ENCODE results near the gene PYGB.
"Not testable (repeated sequence)": the region's sequence is repeated elsewhere in the genome, so short reads cannot be mapped to it uniquely, and the experiment has no call there.

PYGB gene

DNA sequence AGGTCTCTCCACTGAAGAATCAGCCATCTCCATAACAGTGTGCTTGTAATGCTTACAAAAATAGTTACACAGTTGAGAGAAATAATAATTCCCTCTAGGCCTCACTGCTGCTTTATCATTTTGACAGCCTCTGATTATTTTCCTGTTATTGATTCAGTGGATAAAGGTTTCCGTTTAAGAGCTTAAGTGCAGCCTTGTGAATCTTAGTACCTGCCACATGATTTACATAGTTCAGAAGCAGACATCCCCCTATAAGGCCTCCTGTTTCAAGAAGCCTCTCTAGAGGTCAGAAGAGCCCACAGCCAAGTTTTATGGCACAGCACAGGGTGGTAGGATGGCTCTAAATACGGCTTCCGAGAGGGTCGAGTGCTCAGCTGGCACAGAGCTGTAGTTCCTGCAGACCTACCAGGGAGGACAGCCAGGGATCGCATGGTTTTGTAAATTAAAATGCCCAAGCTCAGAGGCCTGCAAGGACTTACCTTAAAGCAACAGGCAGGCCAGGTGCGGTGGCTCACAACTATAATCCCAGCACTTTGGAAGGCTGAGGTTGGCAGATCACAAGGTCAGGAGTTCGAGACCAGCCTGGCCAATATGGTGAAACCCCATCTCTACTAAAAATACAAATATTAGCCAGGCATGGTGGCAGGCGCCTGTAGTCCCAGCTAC is 17.6 kb upstream of the PYGB start:
- no peak for DNase-seq

DNA sequence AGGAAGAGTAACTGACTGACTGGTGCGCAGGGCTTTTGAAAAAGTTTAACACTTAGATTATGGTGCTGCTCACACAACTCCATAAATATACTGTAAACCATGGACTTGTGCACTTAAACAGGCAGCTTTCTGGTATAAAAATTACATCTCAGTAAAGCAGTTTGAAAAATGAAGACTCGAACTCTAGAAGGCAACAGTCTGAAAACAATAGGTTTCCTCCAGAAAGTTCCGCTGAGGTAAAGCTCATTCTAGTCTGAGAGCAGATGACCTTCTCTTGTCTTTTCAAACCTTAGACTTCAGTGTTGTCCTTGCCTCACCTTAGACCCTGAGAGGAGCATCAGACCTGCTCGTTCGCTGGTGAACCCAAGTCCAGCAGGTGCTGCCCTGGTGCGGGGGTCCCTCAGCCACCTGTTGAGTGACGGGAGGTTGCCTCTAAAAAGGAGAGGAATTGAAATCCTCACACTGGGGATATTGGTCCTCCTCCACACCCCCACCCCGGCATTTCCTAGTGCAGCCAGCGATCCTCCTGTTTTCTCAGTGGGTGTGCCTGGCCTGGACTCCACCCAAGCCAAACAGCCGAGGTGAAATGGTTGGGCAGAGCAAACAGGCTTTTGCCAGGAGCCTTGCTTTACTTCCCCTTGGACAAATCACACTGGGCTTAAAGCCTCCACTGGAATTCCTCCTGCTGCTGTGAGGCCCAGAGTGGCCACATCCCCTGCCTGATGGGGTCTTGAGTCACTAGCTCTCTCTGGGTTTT is 14.7 kb upstream of the PYGB start:
- no peak for DNase-seq

- not testable (repeated sequence) for DNase-seq
Measured at GRCh38 chr20:25234009-25234849, 13.7 kb upstream of the PYGB start.

- DNase-seq: no peak
Measured at GRCh38 chr20:25236450-25237304, 11.2 kb upstream of the PYGB start.

- DNase-seq: peak in 1 of 2 donors; percentile 66
Measured at GRCh38 chr20:25237610-25238318, 10.1 kb upstream of the PYGB start.

DNA sequence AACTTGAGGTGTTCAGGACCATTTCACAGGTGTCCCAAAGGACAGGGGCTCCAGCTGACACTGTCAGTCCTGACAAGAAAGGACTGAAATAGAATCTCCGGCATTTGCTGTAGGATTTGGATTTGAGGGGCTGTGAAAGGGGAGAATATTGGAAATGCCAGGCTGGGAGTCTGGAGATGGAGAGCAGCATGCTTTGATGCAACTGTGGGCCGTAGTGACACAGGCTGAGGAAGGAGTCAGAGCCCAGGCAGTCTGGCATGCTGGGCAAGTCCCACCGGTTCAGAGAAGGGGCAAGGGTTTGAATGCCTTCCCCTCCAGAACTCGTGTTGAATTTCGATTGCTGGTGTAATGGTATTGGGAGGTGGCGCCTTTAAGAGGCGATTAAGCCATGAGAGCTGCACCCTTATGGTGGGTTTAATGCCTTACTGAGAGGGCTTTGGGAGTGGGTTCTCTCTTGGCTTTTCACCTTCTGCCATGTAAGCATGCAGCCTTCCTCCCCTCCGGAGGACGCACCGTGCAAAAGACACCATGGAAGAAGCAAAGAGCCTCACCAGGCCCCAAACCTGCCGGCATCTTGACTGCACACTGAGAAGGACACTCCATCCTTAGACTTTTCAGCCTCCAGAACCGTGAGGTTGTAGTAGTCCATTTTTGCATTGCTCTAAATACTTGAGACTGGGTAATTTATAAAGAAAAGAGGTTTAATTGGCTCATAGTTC is 9.4 kb upstream of the PYGB start:
- DNase-seq: no peak

DNA sequence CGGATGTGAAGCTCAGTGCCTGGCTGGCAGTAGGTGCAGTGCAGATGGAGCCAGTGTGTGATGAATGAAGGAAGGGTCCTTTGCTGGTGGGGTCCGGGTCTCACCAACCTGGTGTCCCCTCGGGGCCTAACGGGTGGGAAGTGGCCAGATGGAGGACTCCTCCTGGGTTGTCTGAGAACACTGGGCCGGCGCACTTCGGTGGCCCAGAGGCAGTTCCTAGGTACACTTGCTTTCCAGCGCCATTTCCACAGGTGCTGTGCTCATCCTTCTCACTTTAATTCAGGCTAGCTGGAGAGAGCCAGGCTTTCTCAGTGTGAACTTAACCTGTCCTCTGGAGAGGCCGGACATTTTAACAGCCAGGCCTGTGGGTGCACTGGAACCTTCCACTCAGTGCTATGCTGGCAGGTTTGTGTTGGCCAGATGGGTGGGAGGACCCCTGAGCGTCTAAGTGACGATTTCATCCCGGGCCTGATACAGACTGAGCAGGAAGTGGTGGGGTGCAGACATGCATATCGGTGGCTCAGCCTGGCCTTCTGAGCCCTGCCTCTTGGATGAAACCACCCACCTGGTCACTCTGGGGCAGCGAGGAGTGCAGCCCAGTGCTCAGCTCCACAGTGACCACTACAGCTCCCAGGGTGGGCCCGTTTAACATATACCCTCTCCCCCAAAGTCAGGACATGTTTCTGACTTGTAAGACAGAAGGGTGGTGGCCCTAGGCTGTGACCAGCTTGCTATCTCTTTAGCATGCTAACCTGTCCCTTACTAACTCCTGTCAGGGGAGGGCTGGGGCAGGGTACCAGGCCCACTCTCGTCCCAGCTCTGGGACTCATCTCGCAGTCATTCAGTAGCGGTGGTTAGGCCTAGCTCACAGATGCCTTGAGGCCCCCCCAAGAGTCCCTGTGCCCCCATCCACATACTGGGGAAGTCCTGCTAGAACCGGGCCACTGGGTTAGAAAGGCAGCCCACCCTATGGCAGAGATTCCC is 8.2 kb upstream of the PYGB start:
- no peak for DNase-seq

DNA sequence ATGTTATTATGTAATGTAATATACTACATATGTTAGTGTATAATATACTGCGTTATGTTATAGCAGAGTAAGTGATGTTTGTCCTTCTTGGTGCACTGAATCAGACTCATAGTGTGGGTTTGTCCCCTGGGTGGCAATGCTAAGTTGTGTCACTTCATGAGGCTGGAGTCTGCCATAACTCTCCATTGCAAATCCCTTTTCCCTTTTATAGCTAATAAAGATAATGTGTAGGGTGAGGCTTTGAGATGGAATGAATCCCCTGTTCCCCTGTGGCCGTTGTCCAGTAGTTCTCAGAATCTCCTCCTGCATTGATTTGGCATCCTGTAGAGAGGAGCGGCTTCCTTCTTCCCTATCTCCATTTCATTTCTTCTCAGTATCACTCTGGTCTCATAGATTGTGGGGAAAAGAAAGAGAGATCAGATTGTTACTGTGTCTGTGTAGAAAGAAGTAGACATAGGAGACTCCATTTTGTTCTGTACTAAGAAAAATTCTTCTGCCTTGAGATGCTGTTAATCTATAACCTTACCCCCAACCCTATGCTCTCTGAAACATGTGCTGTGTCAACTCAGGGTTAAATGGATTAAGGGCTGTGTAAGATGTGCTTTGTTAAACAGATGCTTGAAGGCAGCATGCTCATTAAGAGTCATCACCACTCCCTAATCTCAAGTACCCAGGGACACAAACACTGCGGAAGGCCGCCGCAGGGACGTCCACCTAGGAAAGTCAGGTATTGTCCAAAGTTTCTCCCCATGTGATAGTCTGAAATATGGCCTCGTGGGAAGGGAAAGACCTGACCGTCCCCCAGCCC is 6.8 kb upstream of the PYGB start:
- not testable (repeated sequence) for DNase-seq

DNA sequence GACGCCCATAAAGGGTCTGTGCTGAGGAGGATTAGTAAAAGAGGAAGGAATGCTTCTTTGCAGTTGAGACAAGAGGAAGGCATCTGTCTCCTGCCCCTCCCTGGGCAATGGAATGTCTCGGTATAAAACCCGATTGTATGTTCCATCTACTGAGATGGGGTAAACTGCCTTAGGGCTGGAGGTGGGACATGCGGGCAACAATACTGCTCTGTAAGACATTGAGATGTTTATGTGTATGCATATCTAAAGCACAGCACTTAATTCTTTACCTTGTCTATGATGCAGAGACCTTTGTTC is 6.3 kb upstream of the PYGB start:
- not testable (repeated sequence) for DNase-seq

DNA sequence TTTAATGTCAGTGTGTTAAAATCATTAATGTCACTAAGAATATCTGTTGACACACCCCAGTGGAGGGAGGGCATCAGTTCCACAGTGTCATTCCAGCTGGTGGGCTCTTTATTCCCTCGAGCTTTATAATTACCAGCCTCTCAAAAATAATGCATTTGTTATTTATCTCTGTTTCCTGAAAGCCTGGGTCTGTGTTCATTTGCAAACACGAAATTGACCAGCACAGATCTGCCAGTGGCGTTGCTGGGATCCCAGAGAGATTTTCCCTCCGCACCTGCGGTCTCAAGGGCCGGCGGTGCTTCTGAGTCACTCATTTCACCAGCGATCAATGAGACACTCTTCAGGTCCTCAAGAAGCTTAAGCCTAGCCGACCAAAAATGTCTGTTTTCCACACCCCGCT is 5.7 kb upstream of the PYGB start:
- DNase-seq: no peak

DNA sequence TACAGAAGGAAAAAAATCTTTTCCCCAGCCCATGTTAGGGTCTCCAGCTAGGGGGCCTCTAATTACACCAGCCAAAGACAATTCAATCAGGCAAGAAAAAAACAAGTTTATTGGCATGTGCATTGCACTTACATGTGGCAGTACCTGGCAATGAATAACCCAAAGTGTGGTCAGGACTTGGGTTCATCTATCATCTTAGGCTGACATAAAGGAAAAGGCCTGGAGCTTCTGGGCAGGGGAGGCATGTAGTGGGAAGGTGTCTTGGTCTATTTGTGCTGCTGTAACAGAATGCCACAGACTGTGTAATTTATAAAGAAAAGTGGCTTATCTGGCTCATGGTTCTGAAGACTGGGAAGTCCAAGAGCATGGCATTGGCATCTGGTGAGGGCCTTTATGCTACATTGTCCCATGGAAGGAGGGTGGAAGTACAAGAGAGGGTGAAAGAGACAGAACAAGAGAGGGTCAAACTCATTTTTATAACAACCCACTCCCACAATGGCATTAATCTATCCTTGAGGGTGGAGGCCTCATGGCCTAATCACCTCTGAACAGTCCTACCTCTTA is 4.4 kb upstream of the PYGB start:
- no peak for DNase-seq

- DNase-seq: no peak
Measured at GRCh38 chr20:25244976-25245375, 2.9 kb upstream of the PYGB start.

- DNase-seq: no peak
Measured at GRCh38 chr20:25245461-25245860, 2.4 kb upstream of the PYGB start.

DNA sequence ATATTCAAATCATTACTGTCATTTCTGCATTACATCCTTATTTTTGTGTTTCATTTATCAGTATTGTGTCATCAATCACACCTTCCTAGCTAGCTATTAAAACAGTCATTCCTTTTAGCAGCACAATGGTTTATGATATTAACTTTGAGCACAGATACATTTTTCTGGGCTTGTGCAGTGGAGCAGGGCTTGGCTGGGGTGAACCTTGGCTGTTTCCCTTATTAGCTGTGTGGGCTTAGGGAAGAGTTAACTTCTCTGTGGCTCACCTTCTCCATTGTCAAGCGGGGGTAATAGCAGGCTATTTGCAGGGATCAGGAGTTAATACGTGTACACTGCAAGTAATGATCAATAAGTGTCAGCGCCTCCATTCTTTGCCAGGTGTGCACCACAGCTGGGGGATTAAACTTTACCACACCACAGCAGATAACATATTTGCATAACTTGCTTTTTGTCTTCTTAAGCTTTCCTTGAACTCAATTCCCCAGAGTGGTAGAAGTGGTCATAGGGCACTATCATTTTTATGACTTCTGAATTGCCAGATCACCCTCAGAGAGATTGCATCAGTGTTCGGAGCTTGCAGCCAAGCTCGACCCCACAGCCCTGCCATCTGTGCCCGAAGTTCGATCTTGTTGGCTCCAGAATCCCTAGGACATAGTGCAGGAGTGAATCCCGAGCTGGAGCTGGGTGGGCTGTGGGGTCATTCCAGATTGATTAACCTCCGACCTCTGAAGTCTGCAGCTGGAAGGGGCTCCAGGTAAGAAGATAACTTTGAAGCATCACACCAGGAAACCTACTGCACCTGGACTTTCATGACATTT is 1.5 kb upstream of the PYGB start:
- DNase-seq: no peak

DNA sequence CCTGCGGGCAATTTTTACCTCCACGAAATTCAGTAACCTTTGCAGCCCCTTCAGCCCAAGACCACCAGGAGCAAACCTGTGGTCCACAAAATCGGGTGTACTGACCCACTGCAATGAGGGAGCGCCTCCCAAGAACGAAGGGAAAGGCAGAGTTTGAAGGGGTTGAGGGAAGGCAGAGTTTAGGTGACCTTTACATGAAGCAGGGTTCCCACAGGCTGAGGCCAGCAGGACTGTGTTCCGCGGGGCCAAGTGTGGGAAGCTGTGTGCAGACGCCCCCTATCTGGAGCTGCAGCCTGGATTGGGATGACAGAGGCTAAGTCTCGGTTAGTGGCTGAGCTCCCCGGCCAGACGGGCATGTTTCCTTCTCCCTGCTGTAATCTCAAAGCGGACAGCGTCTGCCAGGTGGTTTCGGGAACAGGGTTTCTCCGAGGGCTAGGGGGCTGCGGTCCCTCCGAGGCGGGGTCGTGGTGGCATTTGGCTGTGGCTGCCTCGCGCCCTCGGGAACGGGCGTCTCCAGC is 826 bp upstream of the PYGB start:
- peak in 1 of 2 donors; percentile 17 for DNase-seq

DNA sequence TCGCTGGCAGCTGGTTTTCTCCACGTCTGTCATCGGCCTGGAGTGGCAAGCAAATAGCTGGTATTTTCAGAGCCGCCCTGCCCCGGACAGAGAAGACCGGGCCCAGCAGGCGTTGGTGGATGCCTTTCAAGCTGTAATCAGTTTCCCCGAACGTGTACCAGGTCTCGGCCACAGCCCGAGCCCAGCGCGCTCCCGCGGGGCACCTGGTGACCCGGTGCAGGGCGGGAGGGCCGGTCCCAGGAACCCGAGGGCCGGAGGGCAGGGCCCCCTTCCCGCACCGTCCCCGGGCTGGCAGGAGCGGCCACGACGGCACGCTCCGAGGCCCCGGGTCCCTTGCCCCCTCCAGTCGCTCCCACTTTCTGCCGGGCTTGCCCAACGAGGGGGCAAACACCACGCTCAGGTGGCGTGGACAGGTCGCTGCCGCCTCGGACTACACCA is 348 bp upstream of the PYGB start:
- peak in 1 of 2 donors; percentile 30 for DNase-seq

- DNase-seq: no peak
Measured at GRCh38 chr20:25248786-25249172, 894 bp downstream of the PYGB start.

Data from CD4-positive, alpha-beta T cell treated with Interferon alpha-2 for 1 hour (primary cell).